ENCODE data around the gene OR6S1.
A peak's percentile ranks its signal among the peaks of the same experiment; 100 is the strongest.
"Not testable (repeated sequence)": the region's sequence is repeated elsewhere in the genome, so short reads cannot be mapped to it uniquely, and the experiment has no call there.

OR6S1 gene

DNA sequence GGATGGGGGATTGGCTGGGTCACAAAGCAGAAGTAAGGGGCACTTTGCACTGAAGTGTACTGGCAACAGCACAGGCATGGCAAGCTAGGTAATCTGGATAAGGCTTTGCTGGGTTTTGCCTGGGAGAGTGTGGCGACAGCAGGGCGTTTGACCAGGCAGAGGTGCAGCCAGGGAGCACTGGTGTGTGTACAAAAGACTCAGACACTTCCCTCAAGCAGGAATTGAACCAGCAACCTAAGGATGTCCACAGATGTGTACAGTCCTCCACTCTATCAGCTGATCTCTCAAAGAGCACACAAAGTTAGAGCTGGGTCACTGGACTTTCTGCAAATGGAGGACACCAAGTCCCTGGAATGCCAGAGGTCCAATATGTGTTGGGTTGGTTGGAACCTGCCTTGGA is 27.5 kb upstream of the OR6S1 start:
- DNase-seq (ENCODE audit: low read depth) = no peak

- no peak for DNase-seq (ENCODE audit: low read depth)
Measured at GRCh38 chr14:20667957-20668356, 26.5 kb upstream of the OR6S1 start.

- DNase-seq (ENCODE audit: low read depth) = not testable (repeated sequence)
Measured at GRCh38 chr14:20666400-20666961, 25.0 kb upstream of the OR6S1 start.

- peak; percentile 73 for DNase-seq (ENCODE audit: low read depth)
Measured at GRCh38 chr14:20662968-20663732, 21.7 kb upstream of the OR6S1 start.

DNA sequence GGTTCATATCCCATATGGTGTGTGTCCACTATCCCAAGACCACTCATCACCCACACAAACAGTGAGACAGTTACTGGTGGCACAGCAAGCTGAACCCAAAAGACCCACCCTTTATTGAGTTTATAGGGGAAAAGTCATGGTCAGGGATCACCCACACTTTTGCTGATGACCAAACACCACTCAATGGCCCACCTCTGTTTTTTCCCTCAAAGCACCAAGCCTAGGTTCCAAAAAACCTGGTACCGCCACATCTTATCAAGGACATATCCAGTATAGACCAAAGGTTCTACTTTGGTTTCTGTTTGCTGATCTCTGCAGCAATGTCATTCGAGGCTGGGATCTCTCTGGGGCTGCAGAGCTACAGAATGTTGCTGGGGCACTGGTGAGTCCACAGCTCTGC is 19.7 kb upstream of the OR6S1 start:
- no peak for DNase-seq (ENCODE audit: low read depth)

GRCh38 chr14:20659813-20660395 is 18.4 kb upstream of the OR6S1 start:
- no peak for DNase-seq (ENCODE audit: low read depth)

GRCh38 chr14:20659336-20659735 is 17.8 kb upstream of the OR6S1 start:
- DNase-seq (ENCODE audit: low read depth) = no peak

DNA sequence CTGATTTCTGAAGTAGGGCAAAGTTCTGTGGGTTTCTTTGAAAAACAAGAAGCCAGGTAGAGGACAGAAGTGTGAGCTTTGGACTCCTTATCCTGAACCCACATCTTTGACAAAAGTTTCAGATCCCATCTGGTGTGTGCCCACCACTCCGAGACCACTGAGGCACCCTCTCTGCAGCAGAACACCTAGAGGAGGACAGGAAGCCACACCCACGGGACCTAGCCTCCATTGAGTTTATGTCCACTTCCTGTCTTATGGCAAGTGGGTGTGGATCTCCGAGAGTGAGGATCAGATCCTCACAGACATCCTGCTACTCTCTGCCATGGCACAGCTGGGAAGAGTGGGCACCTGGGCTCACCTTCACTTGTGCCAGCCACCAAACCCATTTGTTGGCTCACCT is 16.8 kb upstream of the OR6S1 start:
- no peak for DNase-seq (ENCODE audit: low read depth)

DNA sequence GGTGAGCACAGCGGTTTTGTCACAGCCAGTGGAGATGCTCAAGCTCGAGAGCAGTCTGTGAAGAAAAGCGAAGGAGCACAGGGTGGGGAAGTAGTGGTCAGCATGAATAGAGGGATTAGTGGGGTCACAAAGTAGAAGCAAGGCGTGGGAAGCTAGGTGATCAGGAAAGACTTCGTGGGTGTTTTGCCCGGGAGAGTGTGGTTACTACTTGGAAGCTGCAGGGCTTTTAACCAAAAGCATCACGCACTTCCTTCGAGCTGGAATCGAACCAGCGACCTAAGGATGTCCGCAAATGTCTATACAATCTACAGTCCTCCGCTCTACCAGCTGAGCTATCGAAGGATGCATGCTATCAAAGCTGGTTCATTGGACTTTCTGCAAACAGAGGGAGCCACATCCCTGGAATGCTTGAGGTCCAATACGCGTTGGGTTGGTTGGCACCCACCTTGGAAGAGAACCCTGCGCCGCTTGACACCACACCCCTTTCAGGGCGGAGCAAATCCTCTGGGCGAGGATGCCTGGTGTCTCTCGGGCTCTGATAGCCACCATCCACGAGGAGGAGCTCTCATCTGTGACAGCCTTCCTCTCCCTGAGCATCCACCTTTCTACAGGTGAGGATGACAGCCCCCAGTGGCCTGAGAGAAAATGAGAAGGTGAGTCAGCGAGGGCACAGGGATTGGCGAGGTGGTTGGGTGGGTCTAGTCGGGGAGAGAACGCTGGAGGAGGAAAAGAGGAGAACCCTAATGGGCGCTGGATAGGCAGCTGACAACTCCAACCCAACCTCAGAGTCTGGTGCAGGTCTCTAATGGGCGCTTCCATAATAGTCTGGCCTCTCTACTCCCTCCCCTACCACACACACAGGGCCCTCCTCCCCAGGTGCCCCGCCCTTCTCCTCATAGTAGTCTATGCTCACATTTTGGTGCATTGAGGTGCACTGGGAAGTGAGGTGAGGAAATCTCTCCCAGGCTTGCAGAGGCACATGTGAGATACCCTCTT is 16.0 kb upstream of the OR6S1 start:
- DNase-seq (ENCODE audit: low read depth) = no peak

- no peak for DNase-seq (ENCODE audit: low read depth)
Measured at GRCh38 chr14:20656274-20656673, 14.8 kb upstream of the OR6S1 start.

GRCh38 chr14:20655851-20656250 is 14.4 kb upstream of the OR6S1 start:
- no peak for DNase-seq (ENCODE audit: low read depth)

GRCh38 chr14:20652996-20653975 is 11.8 kb upstream of the OR6S1 start:
- DNase-seq (ENCODE audit: low read depth) = peak; percentile 40

GRCh38 chr14:20645481-20645880 is 4.0 kb upstream of the OR6S1 start:
- no peak for DNase-seq (ENCODE audit: low read depth)

GRCh38 chr14:20644520-20644919 is 3.0 kb upstream of the OR6S1 start:
- no peak for DNase-seq (ENCODE audit: low read depth)

GRCh38 chr14:20642755-20643154 is 1.3 kb upstream of the OR6S1 start:
- DNase-seq (ENCODE audit: low read depth) = not testable (repeated sequence)

GRCh38 chr14:20642182-20642581 is 691 bp upstream of the OR6S1 start:
- no peak for DNase-seq (ENCODE audit: low read depth)

GRCh38 chr14:20632831-20633691 is 8.4 kb downstream of the OR6S1 start:
- DNase-seq (ENCODE audit: low read depth) = peak; percentile 53

- no peak for DNase-seq (ENCODE audit: low read depth)
Measured at GRCh38 chr14:20632448-20632830, 9.1 kb downstream of the OR6S1 start.

- DNase-seq (ENCODE audit: low read depth) = no peak
Measured at GRCh38 chr14:20631880-20632389, 9.6 kb downstream of the OR6S1 start.

Measured in stimulated activated CD8-positive, alpha-beta memory T cell treated with anti-CD3 and anti-CD28 coated beads, Interleukin-4, amount 100 ng/mL, for 24 hours (primary cell).